Ovary (tissue), 10 donors: ENCODE data around the gene CCDC78. TPM values are rescaled to one million over a fixed set of nuclear protein-coding genes. Genes with fewer than 3 reads are reported as not detected.

Experiments
- DNase-seq, 5 donors: peaks; one replicate each; pipeline ENCODE4 v3.0.0-alpha.2; 2019 to 2020
- H3K27ac ChIP-seq, 2 donors: fragments of 200-600 bp; one replicate each; pipeline versions ENCODE4 v1.5.1 to v1.8.0; 2019 to 2022
- H3K27me3 ChIP-seq: fragments of 200-600 bp; one replicate; pipeline ENCODE4 v1.8.0; 2022
- H3K36me3 ChIP-seq: fragments of 200-600 bp; sonication (generic); one replicate; pipeline ENCODE4 v1.5.1; 2019
- H3K4me1 ChIP-seq: one replicate; pipeline ENCODE4 v1.8.1; 2013; ENCODE audit warnings: mild to moderate bottlenecking, moderate library complexity; ENCODE audit not compliant: insufficient read depth
- H3K4me3 ChIP-seq: fragments of 200-600 bp; sonication (generic); one replicate; pipeline ENCODE4 v1.5.1; 2017
- H3K9me3 ChIP-seq, 2 donors: fragments of 200-600 bp in 1 of 2; sonication (generic) in 1 of 2; one replicate each; pipeline versions ENCODE4 v1.5.1 to v1.8.1; 2013 to 2019; ENCODE audit warnings: mild to moderate bottlenecking in 1 of 2, moderate library complexity in 1 of 2
- EP300 ChIP-seq: sonication (generic); formaldehyde crosslinking; IDR thresholded peaks from one replicate; pipeline ENCODE4 v1.6.1; 2017; ENCODE audit warnings: antibody characterized with exemption
- POLR2A ChIP-seq: fragments of 450-650 bp; IDR thresholded peaks from one replicate; pipeline ENCODE4 v1.6.1; 2017; ENCODE audit warnings: antibody characterized with exemption, mild to moderate bottlenecking, moderate library complexity
- WGBS, 3 donors: extraction: QIAGEN DNeasy Blood & Tissue Kit in 1 of 3; methylation state at CpG; one replicate each; pipeline versions ENCODE4 v1.1.5 to v1.1.7; 2013 to 2017; 5-methylcytosine and 5-hydroxymethylcytosine counted together
- intact Hi-C, 4 donors: fragments of 100-400 bp; cut with DNase I; formaldehyde crosslinking; loops; one replicate each; pipeline versions ENCODE4 v1.11.0 to v1.15.1; 2022 to 2023
- long read RNA-seq, 3 donors: library from polyadenylated mRNA in 2 of 3; unstranded in 2 of 3; transcript quantifications; one replicate each; pipeline ENCODE4 v2.0.0 and lab custom pipeline, GENCODE V29; 2021 to 2026
- polyA plus RNA-seq, 2 donors: library from polyadenylated mRNA; stranded (reverse); fragments of 200-250 nt in 1 of 2; fragments of 350-450 nt in 1 of 2; fragmentation: Illumina TruSeq in 1 of 2; extraction: RNeasy Lipid Tissue Mini Kit (QIAGEN cat#74804) in 1 of 2; gene quantifications; one replicate each; pipeline ENCODE4 v1.2.3, GENCODE V29; 2013 to 2014
- total RNA-seq, 7 donors: library from RNA; depleted of rRNA in 2 of 7; stranded (reverse); fragments of >200 nt in 2 of 7; fragmentation: NEBNext Ultra II Directional in 3 of 7; extraction: Animal tissue kit (Norgen Biotek cat#: 25700) in 3 of 7; gene quantifications; one replicate each; pipeline versions ENCODE4 v1.1.0 to v1.2.4, GENCODE V29; 2016 to 2023
- TF ChIP-seq, protein P1 (sequence below), 3 donors: fragments of 450-650 bp in 2 of 3; fragments of 200-600 bp in 1 of 3; IDR thresholded peaks; one replicate each; pipeline versions ENCODE4 v1.5.1 to v1.8.0; 2016 to 2022; ENCODE audit warnings: antibody characterized with exemption in 3 of 3, mild to moderate bottlenecking in 1 of 3
- donor health status: DM: no; HTN: no; CAD: no; lungs with moderate emphysema.
- donor health status: DM: no; HTN: no; CAD: no.
- donor health status: Bipolar disorder and iron deficiency.
- donor health status: DM: yes; HTN: yes; CAD: no.
- donor health status: DM: no; HTN: no; CAD: no.
- donor health status: DM: yes; HTN: yes; CAD: no.

The CCDC78 gene
- total RNA-seq (10 to 100 TPM in 1 of 7 donors, 1 to 10 TPM in 4, under 1 TPM in 1, not detected in 1; 0.40 to 44.3 (median 4.7) TPM), polyA plus RNA-seq (under 1 TPM in 1 of 2 donors, not detected in 1; 0.41 TPM)
- long read RNA-seq, donor 1, partial matches to known transcripts, result 0 of 1 reads
- long read RNA-seq, donor 1, other reads (novel, unspliced or antisense), result 1 of 1 reads
- long read RNA-seq, donor 2, result 0 reads
- long read RNA-seq, donor 3, partial matches to known transcripts, result 0 of 4 reads
- long read RNA-seq, donor 3, other reads (novel, unspliced or antisense), result 3 of 4 reads

DNA sequence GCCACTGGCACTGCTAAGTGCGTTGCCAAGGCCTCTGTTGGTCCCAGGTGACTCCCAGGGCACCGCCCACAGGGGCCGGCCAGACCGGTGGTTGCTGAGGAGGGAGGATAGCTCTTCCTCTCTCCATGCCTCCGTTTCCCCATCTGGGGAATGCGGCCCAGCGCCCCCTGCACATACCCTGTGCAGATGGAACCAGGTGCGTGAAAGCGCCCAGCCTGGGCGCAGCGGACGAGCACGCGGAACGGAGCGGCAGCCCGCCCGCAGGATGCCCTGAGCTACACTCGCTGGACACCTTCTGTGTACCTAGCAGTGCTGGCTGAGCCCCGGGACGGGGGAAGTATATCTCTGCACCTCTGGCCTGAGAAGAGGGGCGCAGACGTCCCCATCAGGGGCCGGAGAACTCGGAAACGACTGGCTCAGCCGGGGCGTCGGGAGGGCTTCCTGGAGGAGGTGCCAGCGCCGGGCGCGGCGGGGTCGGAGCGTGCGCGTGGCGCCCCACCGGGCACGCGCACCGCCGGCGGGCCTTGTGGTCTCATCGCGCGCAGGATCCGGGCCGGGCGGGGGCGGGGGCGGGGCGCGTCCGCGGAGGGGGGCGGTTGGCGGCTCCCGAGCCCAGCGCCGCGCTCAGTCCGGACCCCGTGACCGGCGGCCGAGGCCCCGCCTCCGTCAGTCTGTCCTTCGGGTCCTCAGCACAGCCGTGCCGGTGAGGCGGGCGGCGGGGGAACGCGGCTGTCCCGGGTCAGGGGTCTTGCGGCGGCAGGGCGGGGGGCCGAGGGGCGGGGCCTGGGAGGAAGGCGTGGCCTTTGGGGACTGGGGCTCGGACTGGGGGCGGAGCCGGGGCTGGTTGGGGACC is at the start of gene CCDC78, which contains the start of gene HAGHL:
TSS of gene CCDC78 (minus strand) at position 6 of the 853 bp plus-strand sequence. CDS start 76 bp downstream, outside the sequence.
TSS of gene HAGHL (plus strand) at position 669 of the 853 bp plus-strand sequence. CDS start 404 bp downstream, outside the sequence.
- peaks cover 15% of the 10 kb centered on the region for H3K27me3 ChIP-seq
- WGBS, 3 donors, result 1% methylated on average over 39 to 88 of the region's 88 CpGs
- intact Hi-C loops, result no loop called here
- peak in 2 of 5 donors; percentile 55 to 59 for DNase-seq
- H3K36me3 ChIP-seq, result no peaks in the 10 kb centered on the region
- H3K27ac ChIP-seq, result no peak within 1 kb of the TSS
- TF ChIP-seq POLR2A (no peak), EP300 (no peak)
- TF ChIP-seq, protein P1, sequence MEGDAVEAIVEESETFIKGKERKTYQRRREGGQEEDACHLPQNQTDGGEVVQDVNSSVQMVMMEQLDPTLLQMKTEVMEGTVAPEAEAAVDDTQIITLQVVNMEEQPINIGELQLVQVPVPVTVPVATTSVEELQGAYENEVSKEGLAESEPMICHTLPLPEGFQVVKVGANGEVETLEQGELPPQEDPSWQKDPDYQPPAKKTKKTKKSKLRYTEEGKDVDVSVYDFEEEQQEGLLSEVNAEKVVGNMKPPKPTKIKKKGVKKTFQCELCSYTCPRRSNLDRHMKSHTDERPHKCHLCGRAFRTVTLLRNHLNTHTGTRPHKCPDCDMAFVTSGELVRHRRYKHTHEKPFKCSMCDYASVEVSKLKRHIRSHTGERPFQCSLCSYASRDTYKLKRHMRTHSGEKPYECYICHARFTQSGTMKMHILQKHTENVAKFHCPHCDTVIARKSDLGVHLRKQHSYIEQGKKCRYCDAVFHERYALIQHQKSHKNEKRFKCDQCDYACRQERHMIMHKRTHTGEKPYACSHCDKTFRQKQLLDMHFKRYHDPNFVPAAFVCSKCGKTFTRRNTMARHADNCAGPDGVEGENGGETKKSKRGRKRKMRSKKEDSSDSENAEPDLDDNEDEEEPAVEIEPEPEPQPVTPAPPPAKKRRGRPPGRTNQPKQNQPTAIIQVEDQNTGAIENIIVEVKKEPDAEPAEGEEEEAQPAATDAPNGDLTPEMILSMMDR (IDR thresholded peaks at IDR 0.05), result no peak
- H3K9me3 ChIP-seq, result no peaks in the 10 kb centered on the region
- peaks cover 12% of the 10 kb centered on the region for H3K4me1 ChIP-seq
- H3K4me3 ChIP-seq, result peak within 1 kb of the TSS; percentile 32

GRCh38 chr16:775236-775796 is 49.1 kb upstream of the CCDC78 start:
- intact Hi-C loops, result no loop called here

GRCh38 chr16:774086-775001 is 48.1 kb upstream of the CCDC78 start:
- Histone ChIP-seq H3K9me3 (no peaks in the 10 kb centered on the region), H3K36me3 (no peaks in the 10 kb centered on the region), H3K4me3 (no peak overlapping the region), H3K4me1 (no peaks in the 10 kb centered on the region), H3K27ac (no peak overlapping the region), H3K27me3 (no peaks in the 10 kb centered on the region)
- intact Hi-C loops, result no loop called here
- WGBS, 3 donors, result 62 to 83% (median 64%) methylated on average over 14 to 46 of the region's 46 CpGs
- TF ChIP-seq EP300 (no peak), POLR2A (no peak)
- TF ChIP-seq, protein P1 (IDR thresholded peaks at IDR 0.05), result no peak
- no peak for DNase-seq

More at GRCh38 chr16:775236-775796, 49.1 kb upstream of the CCDC78 start:
- H3K36me3 ChIP-seq, result no peaks in the 10 kb centered on the region
- no peaks in the 10 kb centered on the region for H3K27me3 ChIP-seq
- no peak for TF ChIP-seq EP300
- TF ChIP-seq, protein P1 (IDR thresholded peaks at IDR 0.05), result no peak
- TF ChIP-seq POLR2A, result no peak
- no peak for DNase-seq
- H3K4me1 ChIP-seq, result no peaks in the 10 kb centered on the region
- no peaks in the 10 kb centered on the region for H3K9me3 ChIP-seq
- no peak overlapping the region for H3K4me3 ChIP-seq
- WGBS, 3 donors, result 67 to 73% (median 70%) methylated on average over 36 of the region's 36 CpGs
- H3K27ac ChIP-seq, result no peak overlapping the region
